HL-60 (cell line): Measurements from ENCODE around the gene FASTKD2.

Source experiments
- CTCF ChIP-seq: IDR thresholded peaks from one replicate; pipeline ENCODE4 v1.5.1; 2011; ENCODE audit warnings: low read length, control low read depth, inconsistent platforms; ENCODE audit not compliant: insufficient read depth
- POLR2AphosphoS5 ChIP-seq: IDR thresholded peaks from 2 replicates; pipeline ENCODE4 v1.6.1; 2012; ENCODE audit warnings: low read depth
- REST ChIP-seq: IDR thresholded peaks from 2 replicates; pipeline ENCODE4 v1.6.1; 2012; ENCODE audit warnings: low read depth; ENCODE audit not compliant: insufficient replicate concordance
- SPI1 ChIP-seq: IDR thresholded peaks from 2 replicates; pipeline ENCODE4 v1.6.1; 2012; ENCODE audit warnings: low read depth, mild to moderate bottlenecking, borderline replicate concordance

GRCh38 chr2:206833291-206833690, 67.9 kb downstream of the FASTKD2 start:
- no peak for TF ChIP-seq POLR2AphosphoS5
- TF ChIP-seq CTCF, result no peak
- TF ChIP-seq REST, result no peak
- TF ChIP-seq SPI1, result no peak
